ENCODE data around the gene ANKS1B.
"Not testable (repeated sequence)": the region's sequence is repeated elsewhere in the genome, so short reads cannot be mapped to it uniquely, and the experiment has no call there.

ANKS1B gene

DNA sequence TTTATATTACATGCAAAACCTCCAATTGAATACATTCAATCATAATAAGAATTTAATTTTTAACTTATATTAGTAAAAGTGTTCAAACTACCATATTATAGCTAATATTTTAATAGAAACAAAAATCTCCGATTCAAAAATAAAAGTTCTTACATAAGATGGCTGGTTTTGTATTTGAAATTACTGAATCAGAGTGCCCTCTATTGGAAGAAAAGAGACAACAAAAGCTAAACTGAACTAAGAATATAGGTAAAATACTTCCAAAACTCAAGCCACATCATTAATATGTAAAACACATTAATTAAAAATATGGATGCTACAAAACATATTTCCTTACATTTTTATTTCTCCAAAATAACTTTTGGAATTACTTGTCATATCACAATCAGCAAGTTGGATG, 216.9 kb downstream of the ANKS1B start:
- no peak for DNase-seq (ENCODE audit: extremely low read depth in 1 of 2, low read depth in 1 of 2)

DNA sequence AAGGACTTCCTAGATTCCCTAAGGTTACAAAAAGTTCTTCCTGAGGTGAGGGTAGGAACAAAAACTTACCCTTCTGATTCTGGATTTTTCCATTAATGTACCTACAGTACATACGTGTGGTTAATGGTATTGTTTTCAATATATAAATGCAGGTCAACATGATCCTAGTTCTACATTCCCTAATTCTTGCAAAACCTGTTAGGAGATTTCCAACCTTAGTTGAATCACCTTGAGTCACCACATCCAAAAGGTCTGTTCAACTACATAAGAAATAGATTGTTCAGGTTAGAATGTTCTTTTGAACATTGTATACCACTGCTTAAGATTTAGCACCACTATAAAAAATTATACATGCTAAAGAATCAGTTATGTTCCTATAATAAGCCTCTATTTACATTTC, 218.3 kb downstream of the ANKS1B start:
- no peak for DNase-seq (ENCODE audit: extremely low read depth in 1 of 2, low read depth in 1 of 2)

DNA sequence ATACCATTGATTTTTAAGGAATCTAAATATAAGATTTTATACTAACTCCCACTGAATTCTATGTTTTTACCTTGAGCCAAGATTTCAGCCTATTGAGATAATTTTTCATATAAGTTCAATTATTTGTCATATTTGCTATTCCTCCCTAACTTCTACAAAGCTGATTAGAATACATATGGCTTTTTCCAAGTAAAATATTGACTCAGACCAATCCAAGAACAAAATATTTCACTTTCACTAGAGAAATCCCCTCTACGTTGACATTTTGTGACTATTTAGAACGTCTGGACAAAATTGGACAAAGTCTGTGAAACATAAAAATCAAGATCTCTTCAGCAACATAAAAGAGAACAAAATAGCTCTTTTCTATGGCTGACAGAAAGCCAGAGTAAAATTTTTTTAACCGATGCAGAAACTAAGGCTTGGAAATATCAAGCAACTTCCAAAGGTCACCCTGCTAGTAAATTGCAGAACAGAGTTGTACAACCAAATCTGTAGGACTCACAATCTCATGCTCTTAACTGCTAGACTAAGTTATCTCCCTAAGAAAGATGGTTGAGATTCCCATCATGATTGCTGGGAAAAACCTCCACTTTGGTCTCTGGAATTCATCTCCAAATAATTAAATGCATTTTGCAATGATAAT, 219.1 kb downstream of the ANKS1B start:
- DNase-seq (ENCODE audit: extremely low read depth in 1 of 2, low read depth in 1 of 2), result no peak

DNA sequence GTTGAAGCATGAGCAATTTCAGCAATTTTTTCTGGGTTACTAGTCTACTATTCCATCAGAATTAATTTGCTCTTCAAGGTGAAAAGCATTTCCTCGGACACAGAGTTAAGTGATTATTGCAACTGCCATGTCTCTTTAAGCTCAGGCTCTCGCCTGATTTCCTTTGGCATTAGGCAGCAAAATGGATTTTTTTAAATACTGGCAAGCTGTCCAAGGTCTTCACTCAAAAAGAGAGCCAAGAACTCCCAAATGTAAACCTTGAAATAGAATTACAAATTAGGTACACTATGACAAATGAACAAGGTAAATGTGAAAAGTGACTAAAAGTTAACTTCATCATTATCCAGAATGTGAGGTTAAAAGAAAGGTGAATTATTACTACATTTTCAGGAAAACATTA, 225.3 kb downstream of the ANKS1B start:
- DNase-seq (ENCODE audit: extremely low read depth in 1 of 2, low read depth in 1 of 2), result no peak

DNA sequence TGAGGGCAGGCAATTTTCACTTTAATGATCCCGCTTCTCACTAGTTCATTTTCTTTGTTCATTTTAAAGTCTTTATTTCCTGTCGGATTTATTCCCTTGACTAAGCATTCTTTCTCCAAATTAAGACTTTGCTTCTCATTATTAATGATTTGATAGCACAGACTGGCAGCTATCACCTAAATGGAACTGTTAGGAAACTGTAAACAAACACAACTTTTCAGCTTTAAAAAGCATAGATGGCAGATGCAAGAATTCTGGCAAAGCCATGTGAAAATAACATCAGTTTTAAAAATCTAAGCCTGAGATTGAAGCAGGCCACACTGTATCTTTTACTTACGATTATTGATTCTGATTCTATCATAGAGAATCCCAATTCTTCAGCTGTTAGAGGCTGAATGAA, 225.7 kb downstream of the ANKS1B start:
- DNase-seq (ENCODE audit: extremely low read depth in 1 of 2, low read depth in 1 of 2), result no peak

DNA sequence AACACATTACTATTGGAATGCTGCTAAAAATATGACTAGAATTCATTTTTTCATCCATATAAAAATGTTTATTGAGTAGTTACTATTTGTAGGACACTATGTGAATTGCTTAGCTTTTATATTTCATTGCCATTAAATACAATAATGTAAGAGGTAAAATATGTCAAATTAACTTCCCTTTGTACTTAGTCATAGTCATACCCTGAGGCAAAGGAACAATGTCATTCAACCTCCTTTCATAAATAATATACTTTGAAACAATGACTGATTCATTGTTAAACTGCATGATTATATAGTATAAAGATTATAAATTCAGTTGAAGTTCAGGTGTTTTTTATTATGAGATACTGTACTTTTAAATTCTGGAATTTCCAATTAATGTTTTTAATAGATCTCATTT, 232.0 kb downstream of the ANKS1B start:
- no peak for DNase-seq (ENCODE audit: extremely low read depth in 1 of 2, low read depth in 1 of 2)

DNA sequence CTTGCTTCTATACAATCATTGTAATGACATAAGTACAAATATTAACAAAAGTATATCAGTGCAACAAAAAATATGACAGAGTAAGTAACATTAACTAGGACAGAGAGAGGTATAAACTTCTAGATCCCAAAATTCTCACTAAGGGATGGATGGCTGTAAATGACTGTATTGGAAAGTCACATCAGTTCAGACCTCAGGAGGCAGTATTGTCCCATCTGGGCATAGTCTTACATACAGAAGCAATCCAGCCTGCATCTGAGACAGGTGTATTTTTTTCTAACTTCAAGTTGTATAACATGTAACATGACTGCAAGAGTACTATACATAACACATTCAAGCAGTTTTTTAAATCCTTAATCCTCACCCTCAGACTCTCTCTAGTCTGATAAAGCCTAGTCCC, 238.2 kb downstream of the ANKS1B start:
- no peak for DNase-seq (ENCODE audit: extremely low read depth in 1 of 2, low read depth in 1 of 2)

DNA sequence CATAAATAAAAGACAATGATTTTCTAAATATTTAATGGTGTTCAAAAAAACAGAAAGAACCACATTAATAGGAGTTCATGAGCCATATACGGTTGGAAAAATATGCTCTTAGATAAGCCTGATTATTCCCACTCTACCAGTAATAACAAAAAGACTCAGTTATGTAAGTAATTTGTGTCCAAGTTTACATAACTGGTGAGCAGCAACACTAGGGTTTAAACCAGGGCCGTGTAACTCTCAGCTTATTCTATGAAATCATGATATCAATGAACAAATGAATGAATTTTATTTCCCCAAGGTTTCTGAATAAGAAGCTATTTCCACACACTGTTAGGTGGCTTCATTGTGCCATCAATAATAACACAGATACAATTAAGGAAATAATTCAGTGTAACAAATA, 238.8 kb downstream of the ANKS1B start:
- no peak for DNase-seq (ENCODE audit: extremely low read depth in 1 of 2, low read depth in 1 of 2)

DNA sequence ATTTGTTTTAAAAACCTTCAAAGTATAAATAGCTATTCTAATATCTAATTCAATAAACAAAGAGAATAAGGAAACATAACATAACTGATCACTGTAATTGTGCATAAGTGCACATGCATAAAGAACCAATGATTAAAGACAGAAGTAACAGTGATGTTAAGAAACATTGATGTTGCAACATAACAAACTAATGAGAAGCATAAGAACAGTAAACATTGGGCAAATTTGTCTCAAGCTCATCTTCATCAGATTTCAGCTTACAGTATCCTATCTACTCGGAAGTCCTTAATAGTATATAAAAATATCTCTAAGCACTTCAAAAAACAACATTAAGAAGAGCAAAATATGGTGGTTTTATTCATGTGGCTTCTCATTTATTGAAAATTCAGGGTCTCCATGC, 239.6 kb downstream of the ANKS1B start:
- DNase-seq (ENCODE audit: extremely low read depth in 1 of 2, low read depth in 1 of 2), result no peak

DNA sequence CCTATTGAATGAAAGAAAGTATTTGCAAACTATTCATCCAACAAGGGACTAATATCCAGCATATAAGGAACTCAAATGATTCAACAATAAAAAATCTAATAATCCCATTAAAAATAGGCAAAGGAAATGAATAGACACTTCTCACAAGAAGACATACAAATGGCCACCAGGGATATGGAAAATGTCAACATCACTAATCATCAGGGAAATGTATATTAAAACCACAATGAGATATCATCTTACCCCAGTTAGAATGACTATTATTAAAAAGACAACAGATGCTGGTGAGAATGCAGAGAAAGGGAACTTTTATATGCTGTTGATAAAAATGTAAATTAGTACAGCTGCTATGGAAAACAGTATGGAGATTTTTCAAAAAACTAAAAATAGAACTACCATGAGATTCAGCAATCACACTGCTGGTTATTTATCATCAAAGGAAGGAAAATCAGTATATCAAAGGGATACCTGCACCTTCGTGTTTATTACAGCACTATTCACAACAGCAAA, 247.9 kb downstream of the ANKS1B start:
- no peak for DNase-seq (ENCODE audit: extremely low read depth in 1 of 2, low read depth in 1 of 2)

DNA sequence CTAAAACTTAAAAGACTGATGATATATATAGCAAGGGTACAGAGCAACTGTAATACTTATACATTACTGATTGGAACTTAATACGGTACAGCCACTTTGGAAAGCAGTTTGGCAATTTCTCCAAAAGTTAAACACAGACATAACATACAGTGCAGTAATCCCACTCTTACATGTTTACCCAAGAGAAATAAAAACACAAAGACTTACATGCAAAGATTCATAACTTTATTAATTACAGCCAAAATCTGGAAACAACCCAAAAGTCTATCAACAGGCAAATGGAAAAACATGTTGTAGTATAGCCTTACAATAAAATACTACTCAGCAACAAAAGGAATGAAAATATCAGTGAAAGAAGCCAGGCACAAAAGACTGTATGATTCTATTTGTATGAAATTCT, 252.6 kb downstream of the ANKS1B start:
- no peak for DNase-seq (ENCODE audit: extremely low read depth in 1 of 2, low read depth in 1 of 2)

DNA sequence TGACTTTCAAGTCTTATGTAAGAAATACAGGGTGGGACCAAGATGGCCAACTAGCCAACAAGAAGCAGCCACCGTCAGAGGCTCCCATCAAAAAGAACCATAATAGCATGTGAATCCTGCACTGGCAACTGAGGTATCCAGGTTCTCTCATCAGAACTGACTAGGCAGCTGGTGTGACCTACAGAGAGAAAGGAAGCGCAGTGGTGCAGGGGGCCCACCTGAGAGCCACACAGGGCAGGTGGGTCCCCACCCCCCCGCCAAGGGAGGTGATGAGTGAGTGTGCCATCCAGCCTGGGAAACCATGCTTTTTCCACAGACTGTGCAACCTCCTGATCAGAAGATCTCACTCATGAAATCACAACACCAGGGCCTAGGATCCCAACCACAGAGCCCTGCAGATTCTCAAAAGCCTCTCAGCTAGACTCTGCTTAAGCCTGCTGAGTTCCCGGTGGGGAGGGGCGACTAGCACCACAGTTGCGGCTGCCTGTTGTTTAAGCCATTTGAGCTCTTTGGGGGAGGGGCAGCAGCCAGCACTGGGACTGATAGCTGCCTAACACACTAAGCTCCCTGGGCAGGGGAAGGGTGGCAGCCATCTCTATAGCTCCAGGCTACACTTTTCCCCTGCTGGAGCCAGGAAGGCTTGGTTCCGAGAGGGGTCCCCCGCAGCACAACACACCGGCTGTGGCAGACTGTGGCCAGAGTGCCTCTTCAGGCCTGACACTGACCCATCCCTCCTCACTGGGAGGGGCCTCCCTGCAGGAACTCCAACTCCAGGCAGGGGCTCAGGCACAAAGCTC, 261.8 kb downstream of the ANKS1B start:
- DNase-seq (ENCODE audit: extremely low read depth in 1 of 2, low read depth in 1 of 2), result no peak

DNA sequence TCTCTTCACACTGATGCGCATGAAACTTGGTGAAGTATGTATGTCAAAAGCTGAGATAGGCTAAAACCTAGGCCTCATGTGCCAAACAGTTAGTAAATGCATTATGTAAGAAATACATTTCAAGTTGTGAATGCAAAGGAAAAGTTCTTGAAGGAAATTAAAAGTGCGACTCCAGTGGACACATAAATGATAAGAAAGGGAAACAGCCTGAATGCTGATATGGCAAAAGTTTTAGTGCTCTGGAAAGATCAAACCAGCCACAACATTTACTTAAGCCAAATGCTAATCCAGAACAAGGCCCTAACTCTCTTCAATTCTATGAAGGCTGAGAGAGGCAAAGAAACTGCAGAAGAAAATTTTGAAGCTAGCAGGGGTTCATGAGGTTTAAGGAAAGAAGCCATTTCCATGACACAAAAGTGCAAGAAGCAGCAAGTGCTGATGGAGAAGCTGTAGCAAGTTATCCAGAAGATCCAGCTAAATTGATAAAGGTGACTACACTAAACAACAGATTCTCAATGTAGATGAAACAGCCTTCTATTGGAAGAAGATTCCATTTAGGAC, 262.9 kb downstream of the ANKS1B start:
- DNase-seq (ENCODE audit: extremely low read depth in 1 of 2, low read depth in 1 of 2), result no peak

DNA sequence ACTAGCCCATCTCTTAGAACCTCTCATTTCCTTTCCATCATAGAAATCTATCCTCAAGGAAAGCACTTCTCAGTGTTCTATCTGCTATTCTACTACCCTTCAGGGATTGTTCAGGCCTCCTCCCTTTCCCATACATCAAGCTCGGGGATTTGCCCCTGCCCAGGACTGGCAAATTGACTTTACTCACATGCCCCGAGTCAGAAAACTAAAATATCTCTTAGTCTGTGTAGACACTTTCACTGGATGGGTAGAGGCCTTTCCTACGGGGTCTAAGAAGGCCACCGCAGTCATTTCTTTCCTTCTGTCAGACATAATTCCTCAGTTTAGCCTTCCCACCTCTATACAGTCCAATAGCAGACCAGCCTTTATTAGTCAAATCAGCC, 264.7 kb downstream of the ANKS1B start:
- DNase-seq (ENCODE audit: extremely low read depth in 1 of 2, low read depth in 1 of 2), result not testable (repeated sequence)

DNA sequence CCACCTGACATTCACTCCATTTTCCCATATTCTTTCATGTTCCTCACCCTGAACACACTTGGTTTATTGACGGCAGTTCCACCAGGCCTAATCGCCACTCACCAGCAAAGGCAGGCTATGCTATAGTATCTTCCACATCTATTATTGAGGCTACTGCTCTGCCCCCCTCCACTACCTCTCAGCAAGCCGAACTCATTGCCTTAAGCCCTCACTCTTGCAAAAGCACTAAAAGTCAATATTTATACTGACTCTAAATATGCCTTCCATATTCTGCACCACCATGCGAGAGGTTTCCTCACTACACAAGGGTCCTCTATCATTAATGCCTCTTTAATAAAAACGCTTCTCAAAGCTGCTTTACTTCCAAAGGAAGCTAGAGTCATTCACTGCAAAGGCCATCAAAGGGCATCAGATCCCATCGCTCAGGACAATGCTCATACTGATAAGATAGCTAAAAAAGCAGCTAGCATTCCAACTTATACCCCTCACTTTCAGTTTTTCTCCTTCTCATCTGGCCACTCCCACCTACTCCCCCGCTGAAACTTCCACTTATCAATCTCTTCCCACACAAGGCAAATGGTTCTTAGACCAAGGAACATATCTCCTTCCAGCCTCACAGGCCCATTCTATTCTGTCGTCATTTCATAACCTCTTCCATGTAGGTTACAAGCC, 265.2 kb downstream of the ANKS1B start:
- DNase-seq (ENCODE audit: extremely low read depth in 1 of 2, low read depth in 1 of 2), result not testable (repeated sequence)

DNA sequence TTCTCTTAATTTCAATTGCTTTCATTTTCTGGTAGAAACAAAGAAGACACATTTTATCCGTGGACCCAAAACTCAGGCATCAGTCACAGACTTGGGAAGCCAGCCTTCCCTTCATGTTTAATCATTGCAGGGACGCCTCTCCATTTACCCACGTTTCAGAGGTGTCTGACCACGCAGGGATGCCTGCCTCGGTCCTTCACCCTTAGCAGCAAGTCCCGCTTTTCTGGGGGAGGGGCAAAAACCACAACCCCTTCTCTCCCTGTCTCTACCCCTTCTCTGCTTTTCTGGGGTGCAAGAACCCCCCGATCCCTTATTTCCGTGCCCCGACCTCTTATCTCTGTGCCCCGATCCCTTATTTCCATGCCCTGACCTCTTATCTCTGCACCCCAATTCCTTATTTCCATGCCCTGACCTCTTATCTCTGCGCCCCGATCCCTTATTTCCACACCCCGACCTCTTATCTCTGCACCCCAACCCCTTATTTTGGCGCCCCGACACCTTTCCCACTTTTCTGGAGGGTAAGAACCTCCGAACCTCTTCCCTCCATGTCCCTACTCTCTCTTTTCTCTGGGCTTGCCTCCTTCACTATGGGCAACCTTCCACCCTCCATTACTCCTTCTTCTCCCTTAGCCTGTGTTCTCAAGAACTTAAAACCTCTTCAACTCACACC, 268.8 kb downstream of the ANKS1B start:
- DNase-seq (ENCODE audit: extremely low read depth in 1 of 2, low read depth in 1 of 2), result not testable (repeated sequence)

DNA sequence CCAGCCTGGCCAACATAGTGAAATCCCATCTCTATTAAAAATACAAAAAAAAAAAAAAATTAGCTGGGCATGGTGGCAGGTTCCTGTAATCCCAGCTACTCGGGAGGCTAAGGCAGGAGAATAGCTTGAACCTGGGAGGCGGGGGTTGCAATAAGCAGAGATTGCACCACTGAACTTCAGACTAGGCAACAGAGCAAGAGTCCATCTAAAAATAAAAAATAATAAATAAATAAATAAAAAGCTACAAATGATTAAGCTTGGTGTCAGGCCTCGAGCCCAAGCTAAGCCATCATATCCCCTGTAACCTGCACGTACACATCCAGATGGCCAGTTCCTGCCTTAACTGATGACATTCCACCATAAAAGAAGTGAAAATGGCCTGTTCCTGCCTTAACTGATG, 269.8 kb downstream of the ANKS1B start:
- DNase-seq (ENCODE audit: extremely low read depth in 1 of 2, low read depth in 1 of 2), result not testable (repeated sequence)

DNA sequence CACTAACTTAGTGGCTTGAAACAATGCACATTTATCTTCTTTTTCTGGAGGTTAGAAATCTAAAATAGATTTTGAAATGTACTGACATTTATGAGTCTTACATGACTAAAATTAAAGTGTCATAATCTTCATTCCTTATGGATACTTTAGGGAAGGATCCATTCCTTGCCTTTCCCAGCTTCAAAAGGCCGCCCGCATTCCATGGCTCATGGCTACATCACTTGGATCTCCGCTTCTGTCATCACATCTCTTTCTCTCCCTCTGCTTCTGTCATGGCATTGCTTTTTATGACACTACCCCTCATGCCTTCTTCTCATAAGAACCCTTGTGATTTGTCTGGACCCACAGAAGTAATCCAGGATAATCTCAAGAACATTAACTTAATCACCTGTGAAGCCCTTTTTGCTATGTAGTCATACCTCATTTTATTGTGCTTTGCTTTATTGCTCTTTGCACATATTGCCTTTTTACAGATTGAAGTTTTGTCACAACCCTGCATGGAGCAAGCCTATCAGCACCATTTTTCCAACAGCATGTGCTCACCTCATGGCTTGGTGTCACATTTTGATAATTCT, 270.7 kb downstream of the ANKS1B start:
- DNase-seq (ENCODE audit: extremely low read depth in 1 of 2, low read depth in 1 of 2), result no peak

DNA sequence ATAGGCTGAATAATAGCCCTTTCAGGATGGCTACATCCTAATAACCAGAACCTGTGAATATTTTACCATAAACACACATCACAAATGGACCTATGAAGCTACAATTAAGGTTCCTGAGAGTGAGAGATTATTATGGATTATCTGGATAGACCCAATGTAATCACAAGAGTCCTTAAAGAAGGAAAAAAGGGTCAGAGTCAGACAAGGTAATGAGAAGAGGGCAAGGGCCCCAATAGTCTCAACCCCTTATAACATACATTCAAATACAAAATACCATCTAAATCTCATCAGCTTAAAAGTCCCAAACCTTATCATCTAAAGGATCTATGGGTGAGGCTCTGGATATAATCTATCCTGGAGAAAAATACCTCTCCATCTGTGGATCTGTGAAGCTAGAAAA, 272.5 kb downstream of the ANKS1B start:
- no peak for DNase-seq (ENCODE audit: extremely low read depth in 1 of 2, low read depth in 1 of 2)

DNA sequence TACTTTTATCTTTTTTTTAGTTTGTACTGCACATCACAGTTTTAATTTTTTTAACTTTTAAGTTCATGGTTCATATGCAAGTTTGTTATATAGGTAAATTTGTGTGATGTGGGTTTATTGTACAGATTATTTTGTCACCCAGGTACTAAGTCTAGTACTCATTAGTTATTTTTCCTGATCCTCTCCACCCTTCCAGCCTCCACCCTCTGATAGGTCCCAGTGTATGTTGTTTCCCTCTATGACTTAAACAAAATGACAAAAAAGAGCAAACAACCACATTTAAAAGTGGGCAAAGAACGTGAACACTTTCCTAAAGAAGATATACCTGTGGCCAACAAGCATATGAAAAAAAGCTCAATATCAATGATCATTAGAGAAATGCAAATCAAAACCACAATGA, 273.5 kb downstream of the ANKS1B start:
- DNase-seq (ENCODE audit: extremely low read depth in 1 of 2, low read depth in 1 of 2), result no peak

DNA sequence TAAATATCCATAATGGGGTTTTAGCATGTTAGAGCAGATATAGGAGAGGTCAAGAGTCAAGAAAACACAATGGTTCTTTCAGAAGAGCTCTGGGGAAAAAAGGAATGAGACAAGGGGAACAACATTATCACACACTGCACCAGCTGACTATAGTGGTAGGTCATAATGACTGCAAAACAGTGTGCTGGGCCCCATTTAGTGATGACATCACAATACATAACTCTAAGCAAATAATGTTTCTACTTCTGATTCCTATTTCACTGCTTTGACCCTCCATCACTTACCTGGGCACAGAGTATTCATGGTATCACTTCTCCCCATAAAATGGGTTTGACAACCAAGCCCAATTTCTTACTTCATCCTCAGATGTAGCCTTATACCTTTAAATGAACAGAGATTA, 275.1 kb downstream of the ANKS1B start:
- DNase-seq (ENCODE audit: extremely low read depth in 1 of 2, low read depth in 1 of 2), result no peak
